Esophagus muscularis mucosa (tissue), 4 donors: ENCODE results near the gene CEP43. TPM values are rescaled to one million over a fixed set of nuclear protein-coding genes. Genes with fewer than 3 reads are reported as not detected.

Source experiments
- DNase-seq: peaks from one replicate; pipeline ENCODE4 v3.0.0-alpha.2; 2017; ENCODE audit errors: extremely low spot score
- H3K27ac ChIP-seq, 4 donors: fragments of 200-600 bp; sonication (generic); replicated peaks in 1 of 4; 1 replicate in 3 of 4; 2 replicates in 1 of 4; pipeline ENCODE4 v1.5.1; 2016 to 2019; ENCODE audit warnings: mild to moderate bottlenecking in 1 of 4
- H3K27me3 ChIP-seq, 4 donors: fragments of 200-600 bp; sonication (generic); one replicate each; pipeline versions ENCODE4 v1.5.1 to v1.6.0; 2016 to 2019
- H3K36me3 ChIP-seq, 4 donors: fragments of 200-600 bp; sonication (generic); one replicate each; pipeline ENCODE4 v1.5.1; 2016 to 2019
- H3K4me1 ChIP-seq, 4 donors: fragments of 200-600 bp; sonication (generic); one replicate each; pipeline ENCODE4 v1.5.1; 2016 to 2019
- H3K4me3 ChIP-seq, 4 donors: fragments of 200-600 bp; sonication (generic); 1 replicate in 2 of 4; 2 replicates in 2 of 4; pipeline ENCODE4 v1.5.1; 2016 to 2019; ENCODE audit warnings: mild to moderate bottlenecking in 4 of 4, moderate library complexity in 1 of 4
- H3K9me3 ChIP-seq, 4 donors: fragments of 200-600 bp; sonication (generic); 1 replicate in 3 of 4; 2 replicates in 1 of 4; pipeline ENCODE4 v1.5.1; 2016 to 2019
- CTCF ChIP-seq, 3 experiments: fragments of 200-600 bp in 2 of 3; fragments of 450-650 bp in 1 of 3; sonication (generic) in 2 of 3; IDR thresholded peaks; one replicate each; pipeline ENCODE4 v1.5.1; 2017 to 2019; ENCODE audit warnings: antibody characterized with exemption in 3 of 3, mild to moderate bottlenecking in 2 of 3, moderate library complexity in 1 of 3
- EP300 ChIP-seq: sonication (generic); formaldehyde crosslinking; IDR thresholded peaks from one replicate; pipeline ENCODE4 v1.6.1; 2017; ENCODE audit warnings: antibody characterized with exemption
- POLR2A ChIP-seq: fragments of 450-650 bp; IDR thresholded peaks from one replicate; pipeline ENCODE4 v1.6.1; 2017; ENCODE audit warnings: antibody characterized with exemption, moderate library complexity, mild to moderate bottlenecking, low read depth
- POLR2AphosphoS5 ChIP-seq, 2 donors: sonication (generic); formaldehyde crosslinking; IDR thresholded peaks; one replicate each; pipeline ENCODE4 v1.6.1; 2017; ENCODE audit warnings: antibody characterized with exemption in 2 of 2
- WGBS: methylation state at CpG from one replicate; pipeline ENCODE4 v1.1.5; 2018; 5-methylcytosine and 5-hydroxymethylcytosine counted together
- intact Hi-C: fragments of 100-400 bp; cut with DNase I; formaldehyde crosslinking; loops from one replicate; pipeline ENCODE4 v1.15.1; 2023
- total RNA-seq, 4 donors: library from RNA; depleted of rRNA; stranded (reverse); fragments of >200 nt; gene quantifications; one replicate each; pipeline versions ENCODE4 v1.1.0 to v1.2.1, GENCODE V29; 2016

Gene CEP43
- total RNA-seq, 4 donors from 2014 or later: 6.6 to 18.0 (median 8.3) TPM

- Histone ChIP-seq H3K4me3 (no peak overlapping the region), H3K27me3 (no peaks in the 10 kb centered on the region), H3K36me3 (no peaks in the 10 kb centered on the region), H3K27ac (no peak overlapping the region), H3K9me3 (no peaks in the 10 kb centered on the region), H3K4me1 (no peaks in the 10 kb centered on the region)
- intact Hi-C loops: no loop called here
- DNase-seq: no peak
- 93% methylated on average over 2 of the region's 2 CpGs for WGBS
- TF ChIP-seq CTCF (IDR thresholded peaks at IDR 0.05): no peak
- TF ChIP-seq EP300: no peak
- no peak for TF ChIP-seq POLR2AphosphoS5 (IDR thresholded peaks at IDR 0.05)
- no peak for TF ChIP-seq POLR2A
Observed at GRCh38 chr6:166966268-166966667, 32.9 kb upstream of the CEP43 start.

DNA sequence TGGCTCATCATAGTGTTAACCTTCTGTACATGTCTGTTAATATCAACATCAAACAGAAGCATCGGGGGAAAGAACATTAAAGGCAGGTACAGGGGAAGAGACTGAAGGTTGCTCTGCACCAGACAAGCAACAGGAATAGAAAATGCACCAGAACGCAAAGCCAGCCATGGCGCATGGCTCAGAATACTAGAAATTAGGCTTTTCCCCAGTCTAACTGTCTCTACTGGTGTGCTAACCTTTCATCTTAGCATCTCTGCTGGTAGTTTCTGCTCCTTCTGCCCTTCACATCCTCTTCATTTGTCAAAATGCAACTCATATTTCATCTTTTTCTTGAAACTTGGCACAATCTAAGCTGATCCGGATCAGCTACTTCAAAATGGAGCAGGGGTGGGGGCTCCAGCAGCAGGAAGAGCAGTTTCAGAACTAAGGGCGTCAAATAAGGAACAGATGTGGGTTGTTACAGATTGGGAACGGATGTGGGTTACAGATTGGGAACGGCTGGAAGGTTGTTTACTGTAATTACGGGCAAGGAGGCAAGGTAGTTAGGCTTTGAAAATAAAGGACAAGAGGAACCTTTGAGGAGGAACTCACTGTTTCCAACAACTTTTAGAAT is 29.7 kb upstream of the CEP43 start:
- no peaks in the 10 kb centered on the region for H3K9me3 ChIP-seq

DNA sequence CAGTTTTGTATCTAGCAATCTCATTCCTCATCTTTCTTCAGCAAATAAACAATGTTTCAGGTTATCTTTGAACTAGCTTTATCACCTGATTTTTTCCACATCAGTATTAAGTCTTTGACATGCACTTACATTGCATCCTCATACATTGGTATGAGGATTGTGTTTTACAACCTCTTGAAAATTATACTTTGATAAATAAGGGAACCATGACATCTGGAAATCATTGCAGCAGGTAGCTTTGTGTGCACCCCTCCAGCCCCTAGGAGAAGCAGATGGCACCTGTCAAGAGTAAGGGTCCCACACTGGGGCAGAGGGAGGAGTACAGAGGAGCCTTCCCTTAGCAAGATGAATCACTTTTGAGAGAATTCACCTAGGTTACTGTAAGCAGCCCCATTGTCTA is 29.1 kb upstream of the CEP43 start:
- TF ChIP-seq POLR2A (no peak), POLR2AphosphoS5 (IDR thresholded peaks at IDR 0.05) (no peak), CTCF (IDR thresholded peaks at IDR 0.05) (no peak), EP300 (no peak)
- Histone ChIP-seq H3K36me3 (no peaks in the 10 kb centered on the region), H3K27ac (no peak overlapping the region), H3K4me3 (no peak overlapping the region), H3K9me3 (no peaks in the 10 kb centered on the region), H3K27me3 (no peaks in the 10 kb centered on the region), H3K4me1 (no peaks in the 10 kb centered on the region)
- no peak for DNase-seq
- intact Hi-C loops: no loop called here

More for the DNA sequence above, 29.7 kb upstream of the CEP43 start:
- H3K4me1 ChIP-seq: no peaks in the 10 kb centered on the region
- H3K4me3 ChIP-seq: no peak overlapping the region
- WGBS: 60% methylated on average over 8 of the region's 8 CpGs
- no peaks in the 10 kb centered on the region for H3K36me3 ChIP-seq
- DNase-seq: no peak
- H3K27me3 ChIP-seq: no peaks in the 10 kb centered on the region
- intact Hi-C loops: no loop called here
- no peak overlapping the region for H3K27ac ChIP-seq
- no peak for TF ChIP-seq POLR2AphosphoS5 (IDR thresholded peaks at IDR 0.05)
- no peak for TF ChIP-seq POLR2A
- TF ChIP-seq EP300: no peak
- no peak for TF ChIP-seq CTCF (IDR thresholded peaks at IDR 0.05)

DNA sequence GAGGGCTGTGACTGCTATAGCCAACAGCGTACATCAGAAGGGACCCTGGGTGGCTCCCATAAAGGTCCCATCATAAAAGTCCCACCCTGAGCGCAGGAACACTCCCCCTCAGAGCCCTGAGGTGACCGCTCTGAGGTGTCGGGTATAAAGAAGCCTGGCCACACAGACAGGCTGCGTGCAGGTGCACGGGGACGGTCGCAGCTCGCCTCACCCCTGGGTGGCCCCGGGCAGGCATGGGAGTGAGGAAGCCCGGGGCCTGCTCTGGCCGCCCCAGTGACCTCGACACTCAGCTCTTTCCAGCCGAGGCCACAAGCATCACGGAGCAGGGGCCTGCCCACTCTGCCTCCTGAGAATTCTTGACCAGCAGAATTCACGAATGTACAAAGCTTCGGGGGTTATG is 28.4 kb upstream of the CEP43 start:
- Histone ChIP-seq H3K27ac (no peak overlapping the region), H3K9me3 (no peaks in the 10 kb centered on the region), H3K4me3 (no peak overlapping the region), H3K4me1 (no peaks in the 10 kb centered on the region), H3K36me3 (no peaks in the 10 kb centered on the region), H3K27me3 (no peaks in the 10 kb centered on the region)
- 93% methylated on average over 14 of the region's 17 CpGs for WGBS
- TF ChIP-seq POLR2AphosphoS5 (IDR thresholded peaks at IDR 0.05): no peak
- no peak for TF ChIP-seq CTCF (IDR thresholded peaks at IDR 0.05)
- TF ChIP-seq EP300: no peak
- TF ChIP-seq POLR2A: no peak
- intact Hi-C loops: no loop called here
- DNase-seq: no peak

GRCh38 chr6:166971271-166971670 is 27.9 kb upstream of the CEP43 start:
- Histone ChIP-seq H3K36me3 (no peaks in the 10 kb centered on the region), H3K9me3 (no peaks in the 10 kb centered on the region), H3K27ac (no peak overlapping the region), H3K27me3 (no peaks in the 10 kb centered on the region), H3K4me1 (no peaks in the 10 kb centered on the region), H3K4me3 (no peak overlapping the region)
- no peak for DNase-seq
- TF ChIP-seq CTCF (IDR thresholded peaks at IDR 0.05): no peak
- intact Hi-C loops: no loop called here
- 84% methylated on average over 5 of the region's 8 CpGs for WGBS
